C4-2B (cell line): ENCODE measurements around the gene HMGCS2.

Experiments used
- H3K27ac ChIP-seq: fragments of 450-650 bp; 2 replicates; pipeline ENCODE4 v1.5.1; 2017
- ZFX ChIP-seq: fragments of 450-650 bp; IDR thresholded peaks from 2 replicates; pipeline ENCODE4 v1.6.1; 2017
- TF ChIP-seq, protein P1 (sequence below): fragments of 450-650 bp; conservative IDR thresholded peaks from 2 replicates; pipeline ENCODE4 v1.5.1; 2017; ENCODE audit warnings: mild to moderate bottlenecking

The HMGCS2 gene

DNA sequence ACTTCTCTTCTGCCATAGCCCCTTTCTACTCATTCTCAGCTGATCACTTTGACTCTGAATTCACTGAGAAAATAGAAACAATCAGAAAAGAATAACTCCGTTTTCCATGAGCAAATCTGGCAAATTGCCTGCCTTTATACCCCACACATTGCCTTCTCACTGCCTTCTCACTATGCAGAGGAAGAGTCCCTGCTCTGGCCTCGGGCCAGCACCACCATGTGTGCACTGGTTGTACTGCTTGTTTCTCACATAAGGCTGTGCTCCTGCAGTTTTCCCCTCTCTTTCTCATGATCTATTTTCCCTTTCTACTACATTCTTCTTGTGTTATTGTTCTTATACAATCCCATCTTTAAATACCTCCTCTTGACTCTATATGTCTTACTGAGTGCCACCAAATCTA, 2.3 kb upstream of the HMGCS2 start:
- TF ChIP-seq, protein P1, sequence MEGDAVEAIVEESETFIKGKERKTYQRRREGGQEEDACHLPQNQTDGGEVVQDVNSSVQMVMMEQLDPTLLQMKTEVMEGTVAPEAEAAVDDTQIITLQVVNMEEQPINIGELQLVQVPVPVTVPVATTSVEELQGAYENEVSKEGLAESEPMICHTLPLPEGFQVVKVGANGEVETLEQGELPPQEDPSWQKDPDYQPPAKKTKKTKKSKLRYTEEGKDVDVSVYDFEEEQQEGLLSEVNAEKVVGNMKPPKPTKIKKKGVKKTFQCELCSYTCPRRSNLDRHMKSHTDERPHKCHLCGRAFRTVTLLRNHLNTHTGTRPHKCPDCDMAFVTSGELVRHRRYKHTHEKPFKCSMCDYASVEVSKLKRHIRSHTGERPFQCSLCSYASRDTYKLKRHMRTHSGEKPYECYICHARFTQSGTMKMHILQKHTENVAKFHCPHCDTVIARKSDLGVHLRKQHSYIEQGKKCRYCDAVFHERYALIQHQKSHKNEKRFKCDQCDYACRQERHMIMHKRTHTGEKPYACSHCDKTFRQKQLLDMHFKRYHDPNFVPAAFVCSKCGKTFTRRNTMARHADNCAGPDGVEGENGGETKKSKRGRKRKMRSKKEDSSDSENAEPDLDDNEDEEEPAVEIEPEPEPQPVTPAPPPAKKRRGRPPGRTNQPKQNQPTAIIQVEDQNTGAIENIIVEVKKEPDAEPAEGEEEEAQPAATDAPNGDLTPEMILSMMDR: no peak
- no peak for TF ChIP-seq ZFX
- no peak overlapping the region for H3K27ac ChIP-seq

DNA sequence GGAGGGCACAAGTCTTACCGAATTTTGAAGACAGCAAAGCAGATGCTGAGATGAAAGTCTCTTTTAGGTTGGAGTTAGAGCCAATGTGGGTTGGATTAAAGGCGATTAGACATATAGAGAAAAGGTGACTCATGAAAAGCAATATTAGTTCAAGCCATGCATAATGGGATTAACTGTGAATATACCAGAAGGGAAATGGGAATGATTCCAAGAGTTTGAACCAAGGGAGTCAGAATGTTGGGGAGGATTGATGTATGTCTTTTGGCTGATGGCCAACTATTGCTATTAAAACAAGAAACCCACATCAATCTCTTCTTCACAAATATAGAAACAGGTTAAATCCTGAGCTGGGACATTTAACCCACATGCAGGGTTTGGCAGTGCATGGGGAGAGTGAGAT, 1.2 kb downstream of the HMGCS2 start:
- TF ChIP-seq ZFX: no peak
- TF ChIP-seq, protein P1: no peak
- peak overlapping the region; percentile 55 for H3K27ac ChIP-seq

DNA sequence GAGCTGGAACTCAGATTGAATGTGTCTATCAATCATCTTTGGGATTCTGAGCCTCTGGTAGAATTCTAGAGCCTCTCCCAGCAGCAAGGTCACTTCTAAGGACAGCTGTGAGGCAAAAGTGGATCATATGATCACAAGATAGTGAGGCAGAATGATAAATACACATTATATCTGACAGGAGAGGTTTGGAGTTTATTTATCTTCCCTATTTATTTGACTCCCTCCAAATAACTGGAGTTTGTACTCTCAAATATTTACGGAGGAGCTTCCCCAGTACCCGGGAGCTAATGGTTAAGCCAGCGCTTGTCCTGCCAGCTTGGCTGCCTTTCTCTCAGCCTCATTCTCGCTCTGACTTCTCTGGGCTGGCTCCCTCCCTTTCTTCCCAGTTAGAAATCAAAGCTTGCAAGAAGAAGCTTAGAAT, 2.3 kb downstream of the HMGCS2 start:
- no peak for TF ChIP-seq ZFX
- TF ChIP-seq, protein P1: no peak
- H3K27ac ChIP-seq: peak overlapping the region; percentile 55; the same call in 1 of the 2 replicates

DNA sequence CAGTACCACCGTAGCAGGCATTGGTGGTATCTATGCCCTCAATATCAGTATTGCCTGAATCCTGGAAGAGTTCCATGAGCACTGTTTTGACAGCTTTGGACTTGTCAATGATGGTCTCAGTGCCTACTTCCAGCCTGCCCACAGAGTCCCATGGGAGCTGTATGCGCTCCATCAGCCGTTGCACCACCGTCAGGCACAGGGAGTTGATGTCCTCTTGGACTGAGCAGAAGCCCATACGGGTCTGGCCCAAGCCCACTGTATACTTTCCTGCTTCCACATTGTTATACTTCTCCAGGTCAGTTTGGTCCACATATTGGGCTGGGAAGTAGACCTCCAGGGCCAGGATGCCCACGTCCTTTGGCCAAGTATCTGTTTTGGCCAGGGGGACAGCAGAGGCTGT, 4.5 kb downstream of the HMGCS2 start:
- peak overlapping the region; percentile 28; the same call in 1 of the 2 replicates for H3K27ac ChIP-seq
- TF ChIP-seq, protein P1: no peak
- no peak for TF ChIP-seq ZFX

DNA sequence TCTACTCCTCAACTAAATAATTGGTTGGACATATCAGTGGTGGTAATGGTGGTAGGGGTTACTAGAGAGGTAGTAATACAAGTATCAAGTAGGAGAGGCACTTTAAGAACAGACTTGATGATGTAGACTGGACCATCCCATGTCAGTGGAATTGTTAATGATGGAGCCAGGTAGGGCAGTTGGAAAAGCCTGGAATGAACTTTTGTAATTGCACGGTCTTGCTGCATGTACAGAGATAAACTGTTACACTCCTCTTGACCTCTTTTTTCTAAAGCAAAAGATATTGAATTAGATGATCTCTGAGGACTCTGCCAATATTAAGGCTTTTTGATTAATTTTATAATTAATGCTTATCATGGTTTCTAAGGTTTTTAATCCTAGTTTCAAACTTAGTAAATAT, 5.8 kb downstream of the HMGCS2 start:
- no peak for TF ChIP-seq ZFX
- TF ChIP-seq, protein P1: no peak
- H3K27ac ChIP-seq: no peak overlapping the region

DNA sequence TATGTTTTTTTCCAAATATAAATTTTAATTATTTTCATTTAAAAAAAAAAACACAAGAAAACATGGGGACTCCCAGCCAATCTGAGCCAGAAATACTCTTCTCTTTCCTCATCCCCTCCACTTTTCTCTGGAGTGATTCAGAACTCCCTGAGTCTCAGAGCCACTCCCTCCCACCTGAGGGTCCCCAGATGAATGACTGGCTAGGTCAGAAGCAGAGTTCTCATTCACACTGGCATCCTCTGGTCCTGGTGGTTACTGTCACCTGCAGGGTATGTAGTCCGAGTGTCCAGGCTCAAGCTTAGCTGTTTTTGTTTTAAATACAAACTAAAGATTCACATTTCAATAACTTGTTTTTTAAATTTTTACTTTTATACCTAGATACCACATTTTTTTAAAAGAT, 6.3 kb downstream of the HMGCS2 start:
- TF ChIP-seq ZFX: no peak
- TF ChIP-seq, protein P1: no peak
- H3K27ac ChIP-seq: no peak overlapping the region

DNA sequence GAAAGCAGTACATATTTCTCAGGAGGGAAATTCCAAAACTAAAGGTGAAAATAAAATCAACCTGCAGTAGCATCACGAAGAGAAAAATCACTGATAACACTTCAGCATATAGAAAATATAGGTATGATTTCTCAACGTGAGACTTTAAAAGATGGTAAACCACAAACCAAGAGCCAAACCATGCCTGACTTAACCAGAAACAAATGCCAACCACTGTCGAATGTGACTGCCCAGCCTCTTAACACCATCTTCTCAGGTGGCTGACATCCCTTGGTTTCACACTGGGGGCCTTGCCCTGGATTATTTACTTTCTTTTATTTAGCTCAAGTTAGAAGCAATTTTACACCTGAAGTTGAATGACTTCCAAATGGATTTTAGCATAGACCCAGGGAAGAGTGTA, 10.1 kb downstream of the HMGCS2 start:
- TF ChIP-seq ZFX: no peak
- TF ChIP-seq, protein P1: no peak
- H3K27ac ChIP-seq: no peak overlapping the region
